HepG2 (cell line): ENCODE data around the gene ITGAV. TPM values are rescaled to one million over a fixed set of nuclear protein-coding genes. Genes with fewer than 3 reads are reported as not detected.
A peak's percentile ranks its signal among the peaks of the same experiment; 100 is the strongest.

Source experiments
- ATF7 ChIP-seq, 2 experiments: fragments of 450-650 bp in 1 of 2; sonication (generic) in 1 of 2; formaldehyde crosslinking in 1 of 2; IDR thresholded peaks; 2 replicates each; pipeline versions ENCODE4 v1.4.0 to v1.6.1; 2016 to 2020; ENCODE audit warnings: antibody characterized with exemption in 1 of 2, mild to moderate bottlenecking in 1 of 2, missing genetic modification reagents in 1 of 2
- CBX1 ChIP-seq: IDR thresholded peaks from one replicate; pipeline ENCODE4 v1.6.1; 2016; ENCODE audit warnings: antibody characterized with exemption, low read depth
- CHD4 ChIP-seq: fragments of 200-600 bp; sonication (generic); IDR thresholded peaks from 2 replicates; pipeline ENCODE4 v1.7.0; 2017; ENCODE audit warnings: mild to moderate bottlenecking, low read length, borderline replicate concordance
- CREB1 ChIP-seq, 2 experiments: fragments of 450-650 bp in 1 of 2; IDR thresholded peaks; 2 replicates each; pipeline ENCODE4 v1.6.1; 2016 to 2017; ENCODE audit warnings: control low read depth in 1 of 2, mild to moderate bottlenecking in 1 of 2, missing compliant biosample characterization in 1 of 2, missing genetic modification characterization in 1 of 2
- DNMT3B ChIP-seq: conservative IDR thresholded peaks from 2 replicates; pipeline ENCODE4 v1.6.1; 2016; ENCODE audit warnings: missing biosample characterization, control low read depth
- ELF3 ChIP-seq: IDR thresholded peaks from 2 replicates; pipeline ENCODE4 v1.6.1; 2016; ENCODE audit warnings: missing genetic modification reagents, missing compliant biosample characterization
- FOSL2 ChIP-seq: sonication (generic); formaldehyde crosslinking; IDR thresholded peaks from 2 replicates; pipeline ENCODE4 v1.4.0; 2020; ENCODE audit warnings: missing genetic modification reagents
- FOXK1 ChIP-seq: sonication (generic); formaldehyde crosslinking; IDR thresholded peaks from 2 replicates; pipeline ENCODE4 v1.4.0; 2020; ENCODE audit warnings: low read depth, missing genetic modification reagents, borderline replicate concordance
- FOXP1 ChIP-seq, 2 experiments: fragments of 450-650 bp in 1 of 2; IDR thresholded peaks; 2 replicates each; pipeline ENCODE4 v1.6.1; 2017 to 2018; ENCODE audit warnings: antibody characterized with exemption in 1 of 2
- HMG20A ChIP-seq: IDR thresholded peaks from 2 replicates; pipeline ENCODE4 v1.6.1; 2016; ENCODE audit warnings: borderline replicate concordance
- KMT2B ChIP-seq: IDR thresholded peaks from 2 replicates; pipeline ENCODE4 v1.6.1; 2016; ENCODE audit warnings: missing genetic modification reagents, missing compliant biosample characterization
- MAZ ChIP-seq, 2 experiments: sonication (generic) in 1 of 2; formaldehyde crosslinking in 1 of 2; IDR thresholded peaks; 2 replicates each; pipeline versions ENCODE4 v1.5.0 to v1.6.1; 2012 to 2020; ENCODE audit warnings: low read depth in 2 of 2, mild to moderate bottlenecking in 2 of 2, borderline replicate concordance in 1 of 2, improper control_type of control experiment in 1 of 2, low read length in 1 of 2, missing genetic modification reagents in 1 of 2, moderate library complexity in 1 of 2
- MTA1 ChIP-seq: sonication (generic); formaldehyde crosslinking; IDR thresholded peaks from 2 replicates; pipeline ENCODE4 v1.4.0; 2020; ENCODE audit warnings: missing genetic modification reagents, mild to moderate bottlenecking, borderline replicate concordance
- SKI ChIP-seq: fragments of 450-650 bp; IDR thresholded peaks from one replicate; pipeline ENCODE4 v1.6.1; 2018; ENCODE audit warnings: mild to moderate bottlenecking; ENCODE audit not compliant: partially characterized antibody
- TARDBP ChIP-seq: sonication (generic); formaldehyde crosslinking; IDR thresholded peaks from 2 replicates; pipeline ENCODE4 v1.8.0; 2022; ENCODE audit warnings: mild to moderate bottlenecking, missing genetic modification reagents
- ZBTB34 ChIP-seq: sonication (generic); formaldehyde crosslinking; IDR thresholded peaks from 2 replicates; pipeline ENCODE4 v1.8.0; 2022; ENCODE audit warnings: mild to moderate bottlenecking, missing genetic modification reagents
- ZKSCAN8 ChIP-seq: IDR thresholded peaks from 2 replicates; pipeline ENCODE4 v1.6.1; 2016; ENCODE audit warnings: borderline replicate concordance, missing genetic modification reagents, missing compliant biosample characterization
- ZNF12 ChIP-seq: sonication (generic); formaldehyde crosslinking; IDR thresholded peaks from 2 replicates; pipeline ENCODE4 v1.5.0; 2020; ENCODE audit warnings: missing genetic modification reagents
- ZNF207 ChIP-seq: fragments of 450-650 bp; IDR thresholded peaks from 2 replicates; pipeline ENCODE4 v1.6.1; 2016; ENCODE audit warnings: antibody characterized with exemption, borderline replicate concordance
- ZNF333 ChIP-seq: sonication (generic); formaldehyde crosslinking; IDR thresholded peaks from 2 replicates; pipeline ENCODE4 v1.4.0; 2020; ENCODE audit warnings: mild to moderate bottlenecking, missing genetic modification reagents, borderline replicate concordance
- polyA plus RNA-seq, 8 experiments: library from polyadenylated mRNA; depleted of rRNA in 3 of 8; stranded (reverse) in 7 of 8; unstranded in 1 of 8; fragments of >200 nt; fragmentation: Illumina TruSeq in 4 of 8; extraction: Trizol in 4 of 8; gene quantifications; 2 replicates each; pipeline versions ENCODE4 v1.2.1 to v1.2.3, GENCODE V29; 2011 to 2016; ENCODE audit warnings: low read depth in 4 of 8, missing spikeins in 1 of 8, mixed read lengths in 1 of 8; ENCODE audit not compliant: insufficient read depth in 1 of 8
- total RNA-seq, 5 experiments: library from RNA; depleted of rRNA; stranded (reverse); fragments of >200 nt; fragmentation: Illumina TruSeq; extraction: Trizol; gene quantifications; 2 replicates each; pipeline ENCODE4 v1.2.3, GENCODE V29; 2016; ENCODE audit warnings: low read depth in 1 of 5
- TF ChIP-seq, protein P1 (sequence below): sonication (generic); formaldehyde crosslinking; IDR thresholded peaks from 2 replicates; pipeline ENCODE4 v1.9.0; 2022; ENCODE audit warnings: low read depth, missing genetic modification reagents
- TF ChIP-seq, protein P2 (sequence below), 2 experiments: fragments of 450-650 bp in 1 of 2; sonication (generic) in 1 of 2; formaldehyde crosslinking; IDR thresholded peaks; 2 replicates each; pipeline versions ENCODE4 v1.5.0 to v1.8.0; 2020 to 2022; ENCODE audit warnings: mild to moderate bottlenecking in 1 of 2, missing genetic modification reagents in 1 of 2
- TF ChIP-seq, protein P3 (sequence below): sonication (generic); formaldehyde crosslinking; IDR thresholded peaks from 2 replicates; pipeline ENCODE4 v1.5.0; 2020; ENCODE audit warnings: missing genetic modification reagents

The ITGAV gene
- total and polyA plus RNA-seq, 2 of the 13 experiments (the other 11 are each of a cell fraction or from before 2014, with no cell fraction given), result 59.1 to 60.4 TPM

DNA sequence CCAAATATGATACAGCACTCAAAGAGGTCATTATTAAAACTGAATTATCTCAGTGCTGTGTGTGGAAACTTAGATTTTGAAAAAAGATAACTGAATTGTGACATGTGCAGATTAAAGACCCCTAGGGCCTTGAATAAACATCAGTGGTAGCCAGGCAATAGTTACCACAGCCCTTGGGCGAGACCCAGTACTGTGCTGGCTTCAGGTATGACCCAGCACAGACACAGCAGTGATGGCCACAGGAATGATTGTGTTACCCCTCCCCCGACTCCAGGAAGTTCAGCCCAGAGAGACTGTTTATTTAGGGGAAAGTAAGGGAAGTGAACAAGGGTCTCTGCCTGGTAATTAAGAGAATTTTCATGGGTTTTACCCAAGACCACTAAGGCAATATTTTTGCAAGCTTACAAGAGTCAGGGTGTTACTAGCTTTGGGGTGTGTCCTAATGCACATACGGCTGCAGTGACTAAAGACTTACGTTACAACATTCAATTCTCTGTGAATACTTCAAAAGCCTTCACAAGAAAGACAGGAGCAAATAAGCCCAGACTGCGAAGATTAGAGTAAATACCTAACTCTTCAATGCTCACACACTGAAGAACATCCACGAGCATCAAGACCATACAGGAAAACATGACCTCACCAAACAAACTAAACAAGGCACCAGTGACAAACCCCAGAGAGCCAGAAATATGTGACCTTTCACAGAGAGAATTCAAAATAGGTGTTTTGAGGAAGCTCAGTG lies 28.2 kb upstream of the ITGAV start (continued):
- no peak; the same call in 1 of the 2 replicates for TF ChIP-seq CHD4
- no peak for TF ChIP-seq ZNF207
- peak; percentile 18 for TF ChIP-seq SKI
- TF ChIP-seq CBX1, result no peak
- TF ChIP-seq ATF7 (IDR thresholded peaks at IDR 0.05), result peak; percentile 55; the same call in 1 of the 2 replicates
- no peak for TF ChIP-seq ATF7 (CRISPR knock-in tag; IDR thresholded peaks at IDR 0.05)
- TF ChIP-seq MTA1, result no peak
- TF ChIP-seq, protein P1, sequence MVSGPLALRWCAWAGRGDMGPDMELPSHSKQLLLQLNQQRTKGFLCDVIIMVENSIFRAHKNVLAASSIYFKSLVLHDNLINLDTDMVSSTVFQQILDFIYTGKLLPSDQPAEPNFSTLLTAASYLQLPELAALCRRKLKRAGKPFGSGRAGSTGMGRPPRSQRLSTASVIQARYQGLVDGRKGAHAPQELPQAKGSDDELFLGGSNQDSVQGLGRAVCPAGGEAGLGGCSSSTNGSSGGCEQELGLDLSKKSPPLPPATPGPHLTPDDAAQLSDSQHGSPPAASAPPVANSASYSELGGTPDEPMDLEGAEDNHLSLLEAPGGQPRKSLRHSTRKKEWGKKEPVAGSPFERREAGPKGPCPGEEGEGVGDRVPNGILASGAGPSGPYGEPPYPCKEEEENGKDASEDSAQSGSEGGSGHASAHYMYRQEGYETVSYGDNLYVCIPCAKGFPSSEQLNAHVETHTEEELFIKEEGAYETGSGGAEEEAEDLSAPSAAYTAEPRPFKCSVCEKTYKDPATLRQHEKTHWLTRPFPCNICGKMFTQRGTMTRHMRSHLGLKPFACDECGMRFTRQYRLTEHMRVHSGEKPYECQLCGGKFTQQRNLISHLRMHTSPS (CRISPR knock-in tag), result no peak
- 0 out of 2 replicates have a peak, but pooled peaks have one; percentile 15 for TF ChIP-seq ZKSCAN8 (CRISPR knock-in tag)
- TF ChIP-seq HMG20A (CRISPR knock-in tag), result 0 out of 2 replicates have a peak, but pooled peaks have one; percentile 6
- TF ChIP-seq MAZ (IDR thresholded peaks at IDR 0.05; ENCODE audit: borderline replicate concordance, low read depth, low read length), result no peak
- no peak for TF ChIP-seq MAZ (CRISPR knock-in tag; IDR thresholded peaks at IDR 0.05; ENCODE audit: low read depth)
- TF ChIP-seq ZNF333 (CRISPR knock-in tag), result no peak
- peak; percentile 41; the same call in 1 of the 2 replicates for TF ChIP-seq FOSL2
- TF ChIP-seq, protein P2, sequence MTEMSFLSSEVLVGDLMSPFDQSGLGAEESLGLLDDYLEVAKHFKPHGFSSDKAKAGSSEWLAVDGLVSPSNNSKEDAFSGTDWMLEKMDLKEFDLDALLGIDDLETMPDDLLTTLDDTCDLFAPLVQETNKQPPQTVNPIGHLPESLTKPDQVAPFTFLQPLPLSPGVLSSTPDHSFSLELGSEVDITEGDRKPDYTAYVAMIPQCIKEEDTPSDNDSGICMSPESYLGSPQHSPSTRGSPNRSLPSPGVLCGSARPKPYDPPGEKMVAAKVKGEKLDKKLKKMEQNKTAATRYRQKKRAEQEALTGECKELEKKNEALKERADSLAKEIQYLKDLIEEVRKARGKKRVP (CRISPR knock-in tag; IDR thresholded peaks at IDR 0.05), result 0 out of 4 replicates have a peak, but pooled peaks of 1 of the 2 experiments have one; percentile 9
- peak; percentile 71 for TF ChIP-seq ELF3 (CRISPR knock-in tag)
- TF ChIP-seq FOXK1 (CRISPR knock-in tag), result 0 out of 2 replicates have a peak, but pooled peaks have one; percentile 30
- TF ChIP-seq FOXP1 (IDR thresholded peaks at IDR 0.05), result no peak
- TF ChIP-seq FOXP1 (CRISPR knock-in tag; IDR thresholded peaks at IDR 0.05), result 0 out of 2 replicates have a peak, but pooled peaks have one; percentile 16
- peak; percentile 47; the same call in 1 of the 2 replicates for TF ChIP-seq TARDBP (CRISPR knock-in tag)
- TF ChIP-seq, protein P3, sequence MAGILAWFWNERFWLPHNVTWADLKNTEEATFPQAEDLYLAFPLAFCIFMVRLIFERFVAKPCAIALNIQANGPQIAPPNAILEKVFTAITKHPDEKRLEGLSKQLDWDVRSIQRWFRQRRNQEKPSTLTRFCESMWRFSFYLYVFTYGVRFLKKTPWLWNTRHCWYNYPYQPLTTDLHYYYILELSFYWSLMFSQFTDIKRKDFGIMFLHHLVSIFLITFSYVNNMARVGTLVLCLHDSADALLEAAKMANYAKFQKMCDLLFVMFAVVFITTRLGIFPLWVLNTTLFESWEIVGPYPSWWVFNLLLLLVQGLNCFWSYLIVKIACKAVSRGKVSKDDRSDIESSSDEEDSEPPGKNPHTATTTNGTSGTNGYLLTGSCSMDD (CRISPR knock-in tag), result no peak
- no peak for TF ChIP-seq KMT2B (CRISPR knock-in tag)
- TF ChIP-seq ZBTB34 (CRISPR knock-in tag), result no peak
- TF ChIP-seq CREB1 (IDR thresholded peaks at IDR 0.05), result peak; percentile 42; the same call in 1 of the 2 replicates
- peak; percentile 43; the same call in 1 of the 2 replicates for TF ChIP-seq CREB1 (CRISPR knock-in tag; IDR thresholded peaks at IDR 0.05)
- TF ChIP-seq ZNF12 (CRISPR knock-in tag), result 0 out of 2 replicates have a peak, but pooled peaks have one; percentile 22
- TF ChIP-seq DNMT3B (CRISPR knock-in tag), result peak; percentile 42; the same call in 1 of the 2 replicates
